KOPT-K1 (cell line): Measurements from ENCODE around the gene TMEM87B.

ENCODE experiments used
- H3K27ac ChIP-seq: fragments of 200-600 bp; sonication (generic); 2 replicates; pipeline ENCODE4 v1.5.1; 2016; ENCODE audit warnings: antibody characterized with exemption, mild to moderate bottlenecking, low read depth, low read length; ENCODE audit not compliant: poor library complexity, severe bottlenecking
- H3K36me3 ChIP-seq: fragments of 200-600 bp; sonication (generic); 2 replicates; pipeline ENCODE4 v1.5.1; 2017; ENCODE audit warnings: antibody characterized with exemption, mild to moderate bottlenecking, low read length, moderate library complexity; ENCODE audit not compliant: insufficient read depth
- H3K9me3 ChIP-seq: fragments of 200-600 bp; sonication (generic); 2 replicates; pipeline ENCODE4 v1.5.1; 2017; ENCODE audit warnings: antibody characterized with exemption, low read length, mild to moderate bottlenecking; ENCODE audit not compliant: insufficient read depth, poor library complexity, severe bottlenecking

The TMEM87B gene

DNA sequence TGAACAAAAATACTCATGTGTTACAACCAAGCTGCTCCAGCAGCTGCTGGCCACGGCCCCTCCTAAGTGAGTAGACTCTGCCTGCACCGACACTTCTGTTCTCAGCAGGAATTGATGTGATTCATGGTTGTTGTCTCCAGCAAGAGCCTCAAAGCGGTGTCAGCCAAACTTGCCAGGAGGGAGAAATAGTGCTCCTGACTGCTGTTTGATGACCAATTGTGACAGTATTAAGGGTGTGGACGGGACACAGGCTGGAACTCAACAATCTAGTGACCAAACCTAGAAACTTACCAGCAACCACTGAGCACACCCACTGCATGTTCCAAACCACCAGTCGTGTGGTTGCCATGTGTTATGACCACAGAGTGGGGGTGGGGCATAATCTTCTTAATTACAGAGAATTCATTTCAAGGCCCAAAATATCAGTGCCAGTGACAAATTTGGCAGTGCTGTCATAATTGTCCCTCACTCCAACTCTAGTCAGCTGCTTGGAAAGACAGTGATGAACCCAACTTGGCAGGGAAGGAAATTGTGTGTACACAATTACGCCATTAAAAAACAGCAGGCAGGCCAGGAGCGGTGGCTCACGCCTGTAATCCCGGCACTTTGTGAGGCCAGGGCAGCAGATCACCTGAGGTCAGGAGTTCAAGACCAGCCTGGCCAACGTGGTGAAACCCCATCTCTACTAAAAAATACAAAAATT lies 113.5 kb downstream of the TMEM87B start:
- Histone ChIP-seq H3K27ac (peak overlapping the region; percentile 20), H3K36me3 (no peaks in the 10 kb centered on the region), H3K9me3 (no peaks in the 10 kb centered on the region)
